Upper lobe of left lung (tissue), 6 donors: ENCODE measurements around the gene PKDCC. TPM values are rescaled to one million over a fixed set of nuclear protein-coding genes. Genes with fewer than 3 reads are reported as not detected.

ENCODE experiments used
- ATAC-seq, 2 donors: fragments of 200-7000 bp; cut with Tn5 transposase; one replicate each; pipeline ENCODE4 v1.9.1; 2022; ENCODE audit warnings: mild to moderate bottlenecking in 2 of 2, moderate library complexity in 2 of 2; ENCODE audit not compliant: low FRiP score in 2 of 2
- DNase-seq, 2 donors: peaks; one replicate each; pipeline ENCODE4 v3.0.0-alpha.2; 2019 to 2020
- H3K27ac ChIP-seq, 4 donors: fragments of 200-600 bp; sonication (generic); one replicate each; pipeline ENCODE4 v1.5.1; 2016 to 2019
- H3K27me3 ChIP-seq, 4 donors: fragments of 200-600 bp; sonication (generic); one replicate each; pipeline ENCODE4 v1.5.1; 2017 to 2019
- H3K36me3 ChIP-seq, 4 donors: fragments of 200-600 bp; sonication (generic); one replicate each; pipeline ENCODE4 v1.5.1; 2016 to 2019
- H3K4me1 ChIP-seq, 4 donors: fragments of 200-600 bp; sonication (generic); one replicate each; pipeline ENCODE4 v1.5.1; 2018 to 2019
- H3K4me3 ChIP-seq, 4 donors: fragments of 200-600 bp; sonication (generic); one replicate each; pipeline ENCODE4 v1.5.1; 2017 to 2019; ENCODE audit warnings: mild to moderate bottlenecking in 2 of 4, moderate library complexity in 1 of 4
- H3K9me3 ChIP-seq, 4 donors: fragments of 200-600 bp; sonication (generic); one replicate each; pipeline ENCODE4 v1.5.1; 2018 to 2019
- EP300 ChIP-seq, 4 donors: sonication (generic); formaldehyde crosslinking; IDR thresholded peaks; one replicate each; pipeline ENCODE4 v1.5.1; 2017; ENCODE audit warnings: antibody characterized with exemption in 4 of 4, control low read depth in 2 of 4
- POLR2A ChIP-seq, 4 donors: fragments of 450-650 bp; IDR thresholded peaks; one replicate each; pipeline ENCODE4 v1.5.1; 2016 to 2017; ENCODE audit warnings: antibody characterized with exemption in 4 of 4, mild to moderate bottlenecking in 2 of 4
- POLR2AphosphoS5 ChIP-seq, 2 donors: sonication (generic); formaldehyde crosslinking; IDR thresholded peaks; one replicate each; pipeline ENCODE4 v1.5.1; 2017; ENCODE audit warnings: antibody characterized with exemption in 2 of 2
- WGBS, 2 donors: methylation state at CpG; one replicate each; pipeline ENCODE4 v1.1.5; 2017 to 2018; 5-methylcytosine and 5-hydroxymethylcytosine counted together
- total RNA-seq, 6 donors: library from RNA; depleted of rRNA in 4 of 6; stranded (reverse); fragments of >200 nt in 4 of 6; gene quantifications; one replicate each; pipeline versions ENCODE4 v1.1.0 to v1.2.1, GENCODE V29; 2016 to 2021
- TF ChIP-seq, protein P1 (sequence below), 6 experiments: fragments of 450-650 bp in 4 of 6; fragments of 200-600 bp in 2 of 6; sonication (generic) in 2 of 6; IDR thresholded peaks; one replicate each; pipeline ENCODE4 v1.5.1; 2016 to 2019; ENCODE audit warnings: antibody characterized with exemption in 6 of 6
- donor health status: DM: no; HTN: no; CAD: no; lungs with moderate emphysema.
- donor health status: DM: no; HTN: yes; CAD: no; lungs with severe emphysema.

PKDCC gene
- total RNA-seq, 6 donors from 2014 or later = 65.0 to 156 (median 95.9) TPM

DNA sequence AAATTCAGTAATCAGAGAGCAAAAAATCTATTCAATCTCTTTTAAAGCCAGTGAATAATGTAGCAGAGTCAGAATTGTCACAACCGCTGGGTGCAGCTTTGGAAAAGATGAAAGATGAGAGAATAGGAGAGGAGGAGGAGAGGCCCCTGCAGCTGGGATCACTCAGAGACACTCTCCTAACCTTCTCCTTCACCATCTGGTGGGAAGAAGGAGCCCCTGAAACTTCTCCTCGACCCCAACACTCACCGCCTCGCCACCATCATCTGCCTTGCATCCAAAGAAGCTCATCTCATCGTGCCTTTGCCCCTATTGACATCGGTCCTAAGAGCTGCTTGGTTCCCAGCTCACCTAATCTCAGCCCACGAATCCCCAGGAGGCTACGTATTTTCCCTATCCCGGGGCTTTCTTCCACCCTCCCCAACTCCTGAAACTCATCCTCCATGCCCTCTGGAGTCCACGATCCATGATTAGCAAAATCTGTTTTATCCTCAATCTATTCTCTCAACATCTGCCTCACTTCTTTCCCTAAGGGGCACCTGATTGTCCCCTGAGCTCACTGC is 58.5 kb downstream of the PKDCC start:
- no peak for ATAC-seq
- DNase-seq = no peak
- H3K4me3 ChIP-seq = no peak overlapping the region
- peaks cover 26 to 49% (median 35%) of the 10 kb centered on the region in 4 donors for H3K4me1 ChIP-seq
- WGBS, 2 donors = 71 to 74% methylated on average over 10 of the region's 10 CpGs
- no peaks in the 10 kb centered on the region for H3K36me3 ChIP-seq
- no peaks in the 10 kb centered on the region for H3K27me3 ChIP-seq
- H3K27ac ChIP-seq = peak overlapping the region; percentile 74 to 86 (median 80)
- no peaks in the 10 kb centered on the region for H3K9me3 ChIP-seq
- TF ChIP-seq POLR2AphosphoS5 (IDR thresholded peaks at IDR 0.05) (no peak), POLR2A (IDR thresholded peaks at IDR 0.05) (no peak), EP300 (IDR thresholded peaks at IDR 0.05) (no peak)
- TF ChIP-seq, protein P1, sequence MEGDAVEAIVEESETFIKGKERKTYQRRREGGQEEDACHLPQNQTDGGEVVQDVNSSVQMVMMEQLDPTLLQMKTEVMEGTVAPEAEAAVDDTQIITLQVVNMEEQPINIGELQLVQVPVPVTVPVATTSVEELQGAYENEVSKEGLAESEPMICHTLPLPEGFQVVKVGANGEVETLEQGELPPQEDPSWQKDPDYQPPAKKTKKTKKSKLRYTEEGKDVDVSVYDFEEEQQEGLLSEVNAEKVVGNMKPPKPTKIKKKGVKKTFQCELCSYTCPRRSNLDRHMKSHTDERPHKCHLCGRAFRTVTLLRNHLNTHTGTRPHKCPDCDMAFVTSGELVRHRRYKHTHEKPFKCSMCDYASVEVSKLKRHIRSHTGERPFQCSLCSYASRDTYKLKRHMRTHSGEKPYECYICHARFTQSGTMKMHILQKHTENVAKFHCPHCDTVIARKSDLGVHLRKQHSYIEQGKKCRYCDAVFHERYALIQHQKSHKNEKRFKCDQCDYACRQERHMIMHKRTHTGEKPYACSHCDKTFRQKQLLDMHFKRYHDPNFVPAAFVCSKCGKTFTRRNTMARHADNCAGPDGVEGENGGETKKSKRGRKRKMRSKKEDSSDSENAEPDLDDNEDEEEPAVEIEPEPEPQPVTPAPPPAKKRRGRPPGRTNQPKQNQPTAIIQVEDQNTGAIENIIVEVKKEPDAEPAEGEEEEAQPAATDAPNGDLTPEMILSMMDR (IDR thresholded peaks at IDR 0.05) = no peak

DNA sequence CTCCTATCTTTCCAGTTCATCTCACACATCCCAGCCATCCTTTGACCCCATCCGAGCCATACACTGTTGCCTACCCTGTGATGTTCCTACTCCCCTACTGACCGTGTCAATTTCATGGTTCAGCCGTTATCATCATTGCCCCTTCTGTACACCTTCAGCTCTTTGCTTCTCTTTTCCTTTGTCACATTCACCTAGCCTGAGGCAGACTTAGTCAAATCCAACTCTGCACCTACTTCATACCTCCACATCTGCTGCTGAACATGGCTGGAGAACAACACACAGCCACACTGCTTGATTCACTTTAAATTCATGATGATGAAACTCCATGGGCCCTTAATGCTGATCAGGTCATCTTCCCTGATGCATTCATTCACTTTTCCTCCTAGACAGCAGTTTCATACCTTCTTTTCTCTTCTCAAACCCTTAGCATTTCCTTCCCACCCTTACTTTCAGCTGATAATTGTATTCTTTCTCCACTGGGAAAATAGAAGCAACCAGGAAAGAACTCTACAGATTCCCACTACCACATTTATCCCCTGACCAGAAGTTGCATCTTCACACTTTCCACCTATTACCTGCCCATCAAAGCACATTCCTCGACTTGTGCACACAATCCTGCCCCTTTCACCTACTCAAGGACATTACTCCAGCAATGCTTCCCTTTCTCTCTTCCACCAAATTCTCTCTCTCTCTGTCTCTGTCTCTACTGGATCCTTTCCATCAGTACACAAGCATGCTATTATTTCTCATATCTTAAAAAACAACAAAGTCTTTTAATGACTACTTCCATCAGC is 59.6 kb downstream of the PKDCC start:
- H3K27ac ChIP-seq = peak overlapping the region in 2 of 4 donors; percentile 28 to 84
- ATAC-seq (no peak), DNase-seq (no peak)

More for the DNA sequence above, 59.6 kb downstream of the PKDCC start:
- Histone ChIP-seq H3K4me1 (peaks cover 17 to 38% (median 25%) of the 10 kb centered on the region in 4 donors), H3K36me3 (no peaks in the 10 kb centered on the region), H3K9me3 (no peaks in the 10 kb centered on the region), H3K27me3 (no peaks in the 10 kb centered on the region), H3K4me3 (no peak overlapping the region)
- WGBS, 2 donors = 80 to 93% methylated on average over 4 of the region's 4 CpGs
- no peak for TF ChIP-seq POLR2AphosphoS5 (IDR thresholded peaks at IDR 0.05)
- TF ChIP-seq, protein P1 (IDR thresholded peaks at IDR 0.05) = no peak

Other genes with a start within 250 kb of the PKDCC start
- 10 to 100 TPM; 42.7 to 96.9 (median 62.0) TPM for gene EML4, start 121.3 kb downstream of the PKDCC start, total RNA-seq